ENCODE results near the gene PLXDC1.

The PLXDC1 gene

GRCh38 chr17:39094607-39095308, 56.7 kb downstream of the PLXDC1 start:
- DNase-seq = no peak

DNA sequence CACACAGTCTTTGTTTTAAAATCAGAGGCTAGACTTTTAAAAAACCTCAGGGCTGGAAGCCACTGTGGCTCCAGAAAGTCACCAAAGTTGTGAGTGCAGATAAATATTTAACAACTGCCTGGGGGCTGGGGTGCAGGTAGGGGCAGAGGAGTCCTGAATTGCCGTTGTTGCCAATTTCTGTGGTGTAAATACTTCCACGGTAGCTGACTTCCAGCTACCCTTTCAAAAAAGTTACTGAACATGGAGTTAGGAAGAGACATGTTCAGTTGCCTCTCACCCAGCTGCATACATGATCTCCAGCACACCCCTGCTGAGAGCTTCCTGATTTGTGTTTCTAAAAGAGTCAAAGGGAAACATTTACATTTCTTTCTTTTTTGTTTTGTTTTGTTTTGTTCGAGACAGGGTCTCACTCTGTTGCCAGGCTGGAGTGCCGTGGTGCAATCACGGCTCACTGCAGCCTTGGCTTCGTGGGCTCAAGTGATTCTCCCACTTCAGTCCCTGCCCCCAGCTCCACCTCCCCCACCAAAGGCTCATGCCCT, 58.7 kb downstream of the PLXDC1 start:
- no peak for DNase-seq

GRCh38 chr17:39090908-39091665, 60.4 kb downstream of the PLXDC1 start:
- no peak for DNase-seq

GRCh38 chr17:39090400-39090799, 61.0 kb downstream of the PLXDC1 start:
- no peak for DNase-seq

- no peak for DNase-seq
Measured at GRCh38 chr17:39084558-39084957, 66.9 kb downstream of the PLXDC1 start.

GRCh38 chr17:39083270-39083669, 68.2 kb downstream of the PLXDC1 start:
- no peak for DNase-seq

DNA sequence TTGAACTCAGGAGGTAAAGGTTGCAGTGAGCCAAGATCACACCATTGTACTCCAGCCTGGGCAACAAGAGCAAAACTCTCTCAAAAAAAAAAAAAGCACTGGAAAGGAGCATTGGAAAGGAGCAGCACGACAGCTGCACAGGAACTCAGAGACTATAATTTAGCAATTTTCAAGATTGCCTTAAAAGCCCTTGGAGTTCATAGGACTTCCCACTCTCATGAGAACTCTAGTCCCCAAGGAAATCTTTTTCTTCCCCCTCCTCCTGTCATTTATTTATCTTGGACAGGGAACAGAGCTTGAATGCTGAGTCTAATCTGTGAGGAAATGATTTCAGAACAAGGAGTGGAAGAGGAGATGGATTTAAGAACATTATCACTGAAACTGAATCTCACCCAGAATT, 69.0 kb downstream of the PLXDC1 start:
- peak; percentile 54 for DNase-seq

DNA sequence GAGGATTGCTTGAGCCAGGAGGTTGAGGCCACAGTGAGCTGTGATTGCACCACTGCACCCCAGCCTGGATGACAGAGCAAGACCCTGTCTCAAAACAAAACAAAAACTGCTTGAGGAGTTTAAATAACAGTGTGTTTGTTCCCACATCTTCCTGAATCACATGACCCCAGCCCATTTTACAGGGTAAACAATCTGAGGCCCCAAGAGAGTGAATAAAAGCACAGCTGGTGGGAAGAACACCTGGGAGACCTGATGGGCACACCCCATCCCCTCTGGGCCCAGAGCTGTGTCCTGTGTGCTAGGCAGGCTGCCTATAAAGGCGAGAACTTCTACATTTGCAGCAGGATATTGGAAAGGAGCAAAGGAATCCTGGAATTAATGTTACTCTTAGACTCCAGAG, 69.6 kb downstream of the PLXDC1 start:
- peak; percentile 13 for DNase-seq

DNA sequence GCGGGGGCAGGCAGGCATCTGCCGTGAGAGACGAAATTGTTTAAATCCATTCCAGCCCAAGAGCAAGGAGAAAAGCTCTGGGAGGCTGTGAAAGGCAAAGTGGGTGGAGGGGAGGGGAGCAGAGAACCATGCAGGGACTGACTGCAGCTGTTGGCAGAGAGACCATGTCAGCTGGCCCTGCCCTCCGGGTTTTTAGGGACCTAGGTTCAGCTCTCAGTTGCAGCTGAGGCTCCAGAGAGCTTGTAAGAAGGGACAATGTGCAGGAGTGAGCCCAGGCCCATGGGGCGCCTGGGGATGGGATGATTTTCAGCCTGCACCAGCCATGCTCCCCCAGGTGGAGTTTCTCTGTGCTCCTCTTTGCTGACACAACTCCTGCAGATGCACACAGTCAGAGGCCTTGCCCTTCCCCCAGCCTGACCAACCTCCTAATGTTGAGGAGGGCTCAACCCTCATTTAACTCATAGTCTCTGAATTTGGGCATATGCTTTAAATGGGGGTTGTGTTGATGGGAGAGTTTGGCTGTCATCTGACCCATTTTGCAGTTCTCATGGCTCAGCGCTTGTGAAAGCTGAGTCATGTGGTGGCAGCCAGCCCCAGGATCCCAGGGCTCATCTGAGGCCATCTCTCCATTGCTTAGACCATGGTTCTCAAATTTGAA, 70.9 kb downstream of the PLXDC1 start:
- DNase-seq = no peak

DNA sequence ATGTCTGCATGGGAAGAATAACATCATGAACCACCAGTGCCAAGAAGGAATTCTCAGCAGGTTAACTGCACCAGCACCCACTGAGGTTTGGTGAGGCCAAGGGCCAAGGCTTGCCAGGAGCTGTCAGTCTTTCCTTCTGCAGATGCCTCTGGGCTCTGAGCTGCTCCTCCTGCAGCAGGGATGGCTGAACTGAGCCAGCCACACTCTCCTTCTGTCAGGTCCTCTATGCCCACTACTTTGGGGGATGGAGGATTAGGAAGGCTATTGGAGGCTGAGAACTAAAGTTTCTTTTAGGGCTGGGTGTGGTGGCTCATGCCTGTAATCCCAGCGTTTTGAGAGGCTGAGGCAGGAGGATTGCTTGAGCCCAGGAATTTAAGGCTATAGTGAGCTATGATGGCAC, 71.6 kb downstream of the PLXDC1 start:
- no peak for DNase-seq

DNA sequence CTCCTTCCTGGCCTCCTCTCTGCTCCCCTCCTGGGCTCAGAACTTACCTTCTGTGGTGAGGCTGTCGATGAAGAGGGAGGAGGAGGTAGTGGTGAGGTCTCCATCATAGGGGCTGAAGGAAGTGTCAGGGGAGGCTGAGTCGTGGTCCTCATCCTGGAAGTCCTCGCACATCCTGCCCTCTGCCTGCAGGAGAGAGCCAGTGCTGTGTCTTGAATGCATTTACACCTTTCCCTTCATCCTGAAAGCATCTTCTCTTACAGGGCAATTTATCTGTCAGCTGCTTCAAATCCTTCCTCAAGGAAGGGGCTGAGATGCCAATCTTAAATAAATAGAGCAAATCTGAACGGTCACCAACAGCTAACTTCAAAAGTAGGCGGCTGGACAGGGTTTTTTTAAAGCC, 73.6 kb downstream of the PLXDC1 start:
- DNase-seq = no peak

DNA sequence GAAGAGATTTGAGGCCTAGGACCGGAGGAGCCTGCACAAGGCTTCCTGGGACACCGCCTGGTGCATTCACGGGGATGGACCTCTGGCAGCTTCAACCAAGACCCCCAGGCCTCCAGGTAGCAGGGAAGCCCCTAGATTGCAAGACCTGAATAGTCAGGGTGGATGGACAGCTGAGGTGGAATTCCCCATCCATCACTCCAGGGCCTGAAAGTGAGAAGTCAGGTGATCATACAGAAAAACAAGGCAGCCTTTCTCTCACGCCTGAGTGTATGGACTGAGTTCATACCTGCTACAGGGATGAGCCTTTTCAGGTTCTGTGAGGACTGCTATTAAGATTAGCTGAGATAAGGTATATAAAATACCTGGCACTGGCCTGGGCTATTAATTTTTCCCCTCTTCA, 74.2 kb downstream of the PLXDC1 start:
- no peak for DNase-seq

DNA sequence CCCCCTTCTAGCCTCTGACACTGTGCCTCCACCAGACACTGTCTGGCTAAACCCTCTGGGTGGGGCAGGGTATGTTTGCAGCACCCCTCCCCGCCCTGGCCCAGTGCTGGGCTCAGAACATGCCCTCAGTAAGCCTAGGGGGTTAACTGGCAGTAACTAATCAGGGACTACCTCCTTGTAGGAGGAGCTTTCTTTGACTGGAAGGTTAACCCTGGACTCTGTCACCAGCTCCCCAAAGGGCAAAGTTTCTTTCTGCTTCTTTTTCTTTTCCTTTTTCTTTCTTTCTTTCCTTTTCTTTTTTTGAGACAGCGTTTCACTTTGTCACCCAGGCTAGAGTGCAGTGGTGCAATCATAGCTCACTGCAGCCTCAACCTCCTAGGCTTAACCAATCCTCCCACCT, 76.8 kb downstream of the PLXDC1 start:
- DNase-seq = no peak

- DNase-seq = no peak
Measured at GRCh38 chr17:39073916-39074315, 77.5 kb downstream of the PLXDC1 start.

DNA sequence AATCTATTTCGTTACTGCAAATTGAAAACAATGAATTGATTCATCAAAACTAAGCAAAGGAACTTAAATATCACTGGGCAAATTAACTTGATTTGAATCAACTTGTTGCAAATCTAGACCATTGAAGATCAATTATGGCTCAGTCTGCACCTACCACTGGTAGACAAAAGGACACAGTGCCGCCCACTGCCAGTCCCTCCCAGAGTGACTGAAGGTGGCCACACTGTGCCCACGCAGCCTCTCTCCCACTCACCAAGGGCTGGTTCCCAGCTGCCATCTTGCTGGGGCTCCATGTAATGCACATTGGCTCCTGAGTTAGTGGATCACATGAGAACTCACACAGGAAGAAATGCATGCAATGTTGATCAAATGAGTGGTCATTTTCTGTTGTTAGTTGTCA, 78.1 kb downstream of the PLXDC1 start:
- no peak for DNase-seq

- DNase-seq = no peak
Measured at GRCh38 chr17:39071573-39071972, 79.9 kb downstream of the PLXDC1 start.

- DNase-seq = peak; percentile 64
Measured at GRCh38 chr17:39069114-39069756, 82.2 kb downstream of the PLXDC1 start.

DNA sequence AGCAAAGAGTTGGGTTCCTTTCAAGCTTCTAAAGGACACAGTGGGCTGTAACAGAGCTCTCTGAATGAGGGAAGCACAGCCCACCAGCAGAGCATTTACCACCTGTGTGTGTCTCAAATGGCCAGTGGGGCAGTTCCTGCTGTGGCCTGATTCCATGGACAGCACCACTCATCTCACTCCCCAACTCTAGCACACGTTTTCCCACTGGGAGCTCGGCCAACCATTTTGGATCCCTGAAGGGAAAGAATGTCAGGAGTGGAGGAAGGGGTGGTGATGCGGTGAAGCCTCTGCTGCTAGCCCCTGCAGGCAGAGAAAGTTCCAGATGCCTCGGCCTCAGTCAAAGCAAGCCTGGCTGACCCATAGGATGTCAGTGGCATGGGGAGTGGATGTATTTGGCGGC, 86.6 kb downstream of the PLXDC1 start:
- DNase-seq = no peak

- DNase-seq = no peak
Measured at GRCh38 chr17:39064374-39064773, 87.1 kb downstream of the PLXDC1 start.

GRCh38 chr17:39063681-39064069, 87.8 kb downstream of the PLXDC1 start:
- no peak for DNase-seq

GRCh38 chr17:39062846-39063680, 88.4 kb downstream of the PLXDC1 start:
- no peak for DNase-seq

- no peak for DNase-seq
Measured at GRCh38 chr17:39058524-39058923, 92.9 kb downstream of the PLXDC1 start.

Measured in NCI-H1436 (cell line).